GM12873 (cell line): ENCODE data around the gene MAML2.

ENCODE experiments used
- TF ChIP-seq, protein P1 (sequence below): IDR thresholded peaks from 2 replicates; pipeline ENCODE4 v1.5.1; 2012; ENCODE audit warnings: low read depth, mild to moderate bottlenecking, moderate library complexity, low read length, control low read depth; ENCODE audit not compliant: insufficient read depth; ENCODE audit errors: missing control alignments

The MAML2 gene

DNA sequence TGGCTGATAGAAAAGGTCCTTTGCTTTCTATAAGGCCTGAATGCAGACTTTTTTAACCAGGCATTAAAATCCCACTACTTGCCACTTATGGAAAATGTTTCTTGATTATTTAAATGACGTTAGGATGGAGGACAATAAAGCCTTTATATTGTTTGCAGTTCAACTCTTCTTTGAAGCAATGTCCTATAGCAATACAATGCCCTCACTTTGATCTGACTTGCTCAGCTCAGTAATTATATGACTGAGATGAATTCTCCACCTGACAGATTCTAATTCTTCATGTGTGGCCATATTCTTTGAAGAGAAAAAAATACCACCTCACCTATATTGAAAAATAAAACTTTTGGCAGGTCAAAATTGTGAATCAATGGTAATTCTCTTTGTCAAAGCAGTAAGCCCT, 237.1 kb downstream of the MAML2 start:
- TF ChIP-seq, protein P1, sequence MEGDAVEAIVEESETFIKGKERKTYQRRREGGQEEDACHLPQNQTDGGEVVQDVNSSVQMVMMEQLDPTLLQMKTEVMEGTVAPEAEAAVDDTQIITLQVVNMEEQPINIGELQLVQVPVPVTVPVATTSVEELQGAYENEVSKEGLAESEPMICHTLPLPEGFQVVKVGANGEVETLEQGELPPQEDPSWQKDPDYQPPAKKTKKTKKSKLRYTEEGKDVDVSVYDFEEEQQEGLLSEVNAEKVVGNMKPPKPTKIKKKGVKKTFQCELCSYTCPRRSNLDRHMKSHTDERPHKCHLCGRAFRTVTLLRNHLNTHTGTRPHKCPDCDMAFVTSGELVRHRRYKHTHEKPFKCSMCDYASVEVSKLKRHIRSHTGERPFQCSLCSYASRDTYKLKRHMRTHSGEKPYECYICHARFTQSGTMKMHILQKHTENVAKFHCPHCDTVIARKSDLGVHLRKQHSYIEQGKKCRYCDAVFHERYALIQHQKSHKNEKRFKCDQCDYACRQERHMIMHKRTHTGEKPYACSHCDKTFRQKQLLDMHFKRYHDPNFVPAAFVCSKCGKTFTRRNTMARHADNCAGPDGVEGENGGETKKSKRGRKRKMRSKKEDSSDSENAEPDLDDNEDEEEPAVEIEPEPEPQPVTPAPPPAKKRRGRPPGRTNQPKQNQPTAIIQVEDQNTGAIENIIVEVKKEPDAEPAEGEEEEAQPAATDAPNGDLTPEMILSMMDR: no peak

DNA sequence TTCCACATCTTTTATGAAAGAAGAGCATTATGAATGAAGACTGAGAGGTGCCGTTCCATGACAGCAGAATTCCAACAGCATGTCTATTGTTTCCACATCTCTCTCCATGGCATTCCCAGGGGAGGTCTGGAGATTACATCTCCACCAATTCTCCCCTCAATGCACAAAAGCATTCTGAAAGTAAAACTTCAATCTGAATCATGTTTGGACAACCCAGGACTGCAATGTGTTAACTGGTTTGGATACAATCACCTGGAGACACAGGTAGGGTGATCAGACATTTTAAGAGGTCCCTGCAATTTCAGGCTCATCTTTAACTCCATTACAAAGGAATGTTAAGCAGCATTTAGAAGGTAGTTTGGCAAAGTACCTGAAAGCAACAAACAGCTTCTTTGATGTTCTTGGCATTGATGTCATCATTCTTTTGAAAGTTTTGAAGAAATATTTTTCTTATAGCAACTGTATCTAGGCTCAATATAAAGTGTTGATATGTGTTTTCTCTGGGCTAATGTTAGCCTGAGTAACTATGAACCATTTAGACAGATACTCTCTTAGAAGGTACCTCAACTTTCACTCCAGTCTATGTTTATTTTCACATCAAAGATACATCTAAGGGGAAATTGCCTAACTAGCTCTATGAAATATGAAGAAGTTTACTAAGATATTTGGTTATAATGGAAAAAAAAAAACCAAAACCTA, 237.6 kb downstream of the MAML2 start:
- TF ChIP-seq, protein P1: no peak

DNA sequence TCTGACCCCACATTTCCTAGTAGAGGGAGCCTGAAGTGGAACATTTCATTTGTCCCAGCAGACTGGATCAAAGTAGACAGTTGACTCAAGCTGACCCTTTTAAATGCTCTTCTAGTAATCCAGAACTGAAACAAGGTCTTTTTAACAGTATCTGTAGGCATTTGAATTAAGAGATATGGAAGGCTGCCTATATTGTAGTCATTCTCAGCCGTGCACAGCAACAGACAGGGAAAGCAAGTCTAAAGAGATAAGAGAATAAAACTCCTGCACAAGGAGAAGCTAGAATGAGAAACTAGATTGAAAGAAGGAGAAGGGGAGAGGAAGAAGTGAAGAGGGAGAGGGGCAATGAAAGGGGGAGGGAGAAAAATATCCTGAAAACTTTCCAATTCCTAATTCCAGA, 238.5 kb downstream of the MAML2 start:
- TF ChIP-seq, protein P1: no peak

DNA sequence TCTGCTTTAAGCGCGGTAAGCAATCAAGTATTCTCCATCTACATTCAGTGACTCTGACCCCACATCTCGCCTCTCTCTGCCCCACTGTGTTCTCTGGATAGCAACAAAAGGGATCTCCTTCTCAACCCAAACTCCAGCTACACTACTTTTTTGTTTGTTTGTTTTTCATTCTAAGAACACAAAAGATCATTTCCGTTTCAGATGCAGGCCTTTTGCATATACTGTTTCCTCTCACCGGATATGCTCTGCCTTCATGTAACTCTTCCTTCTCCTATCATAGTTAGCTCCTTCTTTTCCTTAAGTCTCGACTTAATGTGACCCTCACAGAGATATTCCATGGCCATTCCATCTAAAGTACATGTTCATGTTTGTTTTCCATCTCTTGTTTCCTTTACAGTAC, 239.3 kb downstream of the MAML2 start:
- TF ChIP-seq, protein P1: no peak

DNA sequence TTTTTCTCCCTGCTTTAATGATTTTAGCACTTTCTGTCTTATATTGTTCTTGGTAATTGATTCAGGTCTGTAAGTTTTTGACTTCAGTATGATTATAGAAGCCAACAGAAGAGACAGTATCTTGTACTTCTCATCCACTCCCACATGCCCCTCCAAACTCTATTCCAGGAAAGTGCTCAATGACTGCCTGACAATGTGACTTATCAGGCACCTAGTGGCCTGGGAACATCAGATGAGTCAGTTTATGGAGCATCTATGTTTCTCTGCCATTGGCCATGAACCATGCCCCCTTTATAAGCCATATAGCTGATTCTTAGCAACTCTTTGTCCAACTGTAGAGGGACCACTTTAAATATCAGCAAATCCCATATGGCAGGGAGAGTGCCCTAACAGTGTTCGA, 239.9 kb downstream of the MAML2 start:
- TF ChIP-seq, protein P1: no peak

DNA sequence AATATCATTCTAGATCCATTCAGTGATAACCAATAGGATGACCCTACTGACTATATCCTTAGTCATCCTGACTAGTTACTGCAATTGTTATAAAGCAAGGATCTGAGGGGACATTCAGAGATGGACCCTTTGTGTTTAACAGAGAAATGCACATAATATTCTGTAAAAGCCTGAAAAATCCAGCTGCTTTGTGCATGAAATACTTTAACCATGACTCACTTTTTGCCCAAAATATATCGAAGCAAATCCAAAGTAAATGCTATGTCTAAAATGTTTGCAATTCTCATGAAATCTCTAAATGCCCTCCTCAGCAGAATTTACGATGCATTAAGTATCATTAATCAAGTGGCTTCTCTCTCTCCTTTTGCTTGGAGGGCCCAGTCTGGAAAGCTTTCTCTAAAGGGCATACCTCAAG, 240.3 kb downstream of the MAML2 start:
- TF ChIP-seq, protein P1: no peak

DNA sequence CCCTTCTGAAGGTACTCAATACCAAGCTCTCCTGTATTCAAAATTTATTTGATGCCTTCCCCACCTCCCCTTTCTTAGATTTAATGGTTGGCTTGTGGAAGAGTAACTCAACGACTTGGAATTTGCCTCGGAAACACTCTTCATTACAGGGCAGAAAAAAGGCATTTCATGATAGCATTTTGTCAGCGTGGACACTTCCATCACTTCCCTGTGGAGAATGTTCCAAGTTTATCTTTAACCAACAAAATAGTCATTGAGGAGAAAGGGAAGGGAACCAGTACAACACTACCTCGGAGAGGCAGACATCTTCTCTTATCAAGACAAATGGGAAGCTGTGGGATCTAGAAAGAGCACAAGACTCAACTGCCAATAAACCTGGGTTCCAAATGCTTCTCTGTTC, 241.8 kb downstream of the MAML2 start:
- TF ChIP-seq, protein P1: no peak
